Limb (tissue), 2 donors: ENCODE data around the gene STMN1.
"Not testable (repeated sequence)": the region's sequence is repeated elsewhere in the genome, so short reads cannot be mapped to it uniquely, and the experiment has no call there.

Source experiments
- DNase-seq, 2 donors: peaks; one replicate each; pipeline ENCODE4 v3.0.0-alpha.2; 2016; ENCODE audit errors: extremely low spot score in 2 of 2

STMN1 gene

DNA sequence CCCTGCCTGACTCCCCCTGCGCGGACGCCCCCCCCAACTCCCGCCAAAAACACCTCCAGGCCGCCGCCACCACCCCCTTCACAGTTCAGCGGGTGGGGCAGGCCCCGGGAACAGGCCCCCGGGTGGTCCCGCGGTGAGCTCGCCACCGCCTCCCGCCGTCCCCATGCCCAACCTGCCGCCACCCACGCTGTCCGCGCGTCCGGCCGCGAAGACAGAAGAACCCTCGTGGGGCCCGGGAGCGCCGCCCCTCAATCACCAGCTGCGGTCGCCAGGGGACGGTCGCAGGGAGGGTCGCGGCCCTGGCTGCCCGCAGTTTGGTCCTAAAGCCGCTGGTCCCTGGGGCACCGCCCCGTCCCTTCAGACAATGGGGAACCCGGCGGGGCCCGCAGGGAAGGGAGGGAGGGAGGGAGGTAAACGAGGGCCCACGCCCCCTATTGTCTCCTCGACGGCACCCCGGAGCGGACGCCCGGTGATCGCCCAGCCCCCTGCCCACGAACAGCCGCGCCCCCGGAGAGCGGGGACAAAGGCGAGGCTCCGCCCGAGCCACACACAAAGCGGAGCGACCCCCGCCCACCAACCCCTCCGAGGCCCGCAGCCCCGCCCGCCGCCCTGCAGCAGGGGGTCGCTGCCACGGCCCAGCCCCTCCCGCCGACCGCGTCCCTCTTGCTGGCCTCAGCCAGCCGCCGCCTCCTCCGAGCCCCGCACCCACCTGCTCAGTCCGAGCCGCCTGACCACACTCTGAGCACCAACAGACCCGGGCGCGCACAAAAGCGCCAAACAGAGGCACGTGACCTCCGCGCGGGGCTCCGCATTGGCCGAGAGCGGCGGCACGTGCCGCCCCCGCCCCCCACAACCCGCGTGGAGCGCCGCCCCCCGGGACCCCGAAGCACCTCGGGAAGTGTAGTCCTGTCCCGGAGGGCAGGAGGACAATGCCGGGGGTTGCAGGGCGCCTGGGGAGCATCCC, at the start of gene STMN1:
TSS of gene STMN1 (minus strand) at position 740 of the 964 bp plus-strand sequence. CDS start 1,743 bp downstream, outside the sequence.
- DNase-seq, result peak; percentile 94 to 97

DNA sequence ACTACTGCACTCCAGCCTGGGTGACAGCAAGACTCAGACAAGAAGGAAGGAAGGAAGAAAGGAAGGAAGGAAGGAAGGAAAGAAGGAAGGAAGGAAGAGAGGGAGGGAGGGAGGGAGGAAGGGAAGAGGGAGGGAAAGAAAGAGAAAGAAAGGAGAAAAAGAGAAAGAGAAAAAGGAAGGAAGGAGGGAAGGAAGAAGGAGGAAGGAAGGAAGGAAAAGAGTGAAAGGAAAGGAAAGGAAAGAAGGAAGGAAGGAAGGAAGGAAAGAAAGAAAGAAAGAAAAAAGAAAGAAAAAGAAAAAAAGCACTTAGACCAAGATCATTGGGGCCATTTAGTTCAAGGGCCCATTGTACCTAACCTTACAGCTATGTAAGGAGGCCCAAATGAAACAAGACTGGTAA, 49.3 kb upstream of the STMN1 start:
- DNase-seq, result no peak

DNA sequence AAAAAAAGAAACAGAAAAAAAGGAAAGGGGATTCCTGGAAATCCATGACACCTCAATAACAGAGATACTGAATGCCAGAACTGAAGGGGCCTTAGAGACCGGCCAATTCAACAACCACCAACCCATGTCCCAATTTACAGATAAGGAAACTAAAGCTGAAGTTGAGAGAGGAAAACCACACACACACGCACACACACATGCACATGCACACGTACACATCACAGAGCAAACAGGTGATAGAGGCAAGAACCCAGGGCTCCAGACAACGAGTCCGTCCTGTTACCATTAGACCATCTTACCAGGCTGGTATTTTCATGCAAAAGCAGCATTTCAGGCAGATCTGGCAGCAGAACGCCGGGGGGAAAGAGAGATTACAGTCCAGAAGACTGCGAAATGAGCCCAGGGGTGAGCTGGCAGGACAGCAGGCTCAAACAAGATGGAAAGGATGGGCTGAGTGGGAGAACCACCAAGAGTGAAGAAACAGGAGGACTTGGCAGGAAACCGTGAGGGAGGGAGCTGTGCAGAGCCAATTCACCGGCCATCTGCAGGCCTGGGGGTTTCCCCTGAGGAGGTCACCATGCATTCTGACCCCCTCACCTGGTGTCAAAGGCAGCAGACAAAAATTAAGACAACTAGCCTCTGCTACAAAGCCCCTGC, 48.2 kb upstream of the STMN1 start:
- no peak for DNase-seq

DNA sequence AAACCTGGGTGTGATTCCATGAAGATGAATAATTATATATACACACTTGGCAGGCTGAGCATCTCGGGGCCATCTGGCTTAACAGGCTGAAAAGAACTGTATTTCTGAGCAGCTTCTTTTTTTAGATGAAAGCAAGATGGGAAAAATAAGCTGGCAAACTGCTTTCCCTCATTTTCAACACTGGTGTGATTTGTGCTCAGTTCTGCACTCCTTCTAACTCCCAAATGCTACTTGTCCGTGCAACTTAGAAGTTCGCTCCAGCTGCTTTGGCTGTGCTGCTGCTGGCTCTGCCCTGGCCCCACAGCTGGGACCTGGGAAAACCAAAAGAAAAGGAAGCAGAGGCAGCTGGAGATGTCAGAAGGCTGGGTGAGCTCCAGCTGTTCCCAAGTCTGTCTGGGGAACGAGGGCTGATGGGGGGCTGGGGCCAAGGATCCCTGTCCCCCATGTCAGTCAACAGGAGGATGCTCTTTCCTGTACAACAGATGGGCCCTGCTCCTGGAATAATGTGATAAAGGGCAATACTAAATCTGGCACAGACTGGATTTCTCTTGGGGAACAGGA, 46.7 kb upstream of the STMN1 start:
- peak; percentile 75 to 92 for DNase-seq

DNA sequence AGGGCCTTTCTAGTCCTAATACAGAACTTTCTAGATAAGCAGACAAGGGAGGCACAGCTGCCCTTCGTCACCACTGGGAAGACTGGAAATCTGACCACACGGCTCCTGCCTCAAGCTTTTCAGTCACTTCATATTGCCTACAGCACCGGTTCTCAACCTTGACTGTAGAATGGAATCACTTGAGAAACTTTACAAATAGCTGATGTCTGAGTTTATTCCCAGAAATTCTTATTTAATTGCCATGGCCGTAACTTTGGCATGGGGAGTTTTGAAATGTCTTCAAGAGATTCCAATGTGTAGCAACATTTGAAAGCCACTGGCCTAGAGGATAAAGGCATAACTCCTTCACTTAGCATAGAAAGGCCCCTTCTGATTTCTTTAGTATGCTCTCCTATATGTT, 42.4 kb upstream of the STMN1 start:
- no peak for DNase-seq

DNA sequence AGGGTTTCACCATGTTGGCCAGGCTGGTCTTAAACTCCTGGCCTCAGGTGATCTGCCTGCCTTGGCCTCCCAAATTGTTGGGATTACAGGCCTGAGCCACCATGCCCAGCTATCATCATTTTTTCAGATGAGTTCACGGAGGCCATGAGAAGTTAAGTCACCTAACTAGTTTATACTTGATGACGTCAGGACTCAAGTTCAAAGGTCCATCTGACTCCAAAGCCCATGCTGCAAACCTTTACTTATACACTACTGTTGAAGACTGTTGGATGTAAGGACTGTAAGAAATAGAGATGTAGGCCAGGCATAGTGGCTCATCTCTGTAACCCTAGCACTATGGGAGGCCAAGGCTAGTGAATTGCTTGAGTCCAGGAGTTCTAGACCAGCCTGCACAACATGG, 40.8 kb upstream of the STMN1 start:
- DNase-seq, result no peak

DNA sequence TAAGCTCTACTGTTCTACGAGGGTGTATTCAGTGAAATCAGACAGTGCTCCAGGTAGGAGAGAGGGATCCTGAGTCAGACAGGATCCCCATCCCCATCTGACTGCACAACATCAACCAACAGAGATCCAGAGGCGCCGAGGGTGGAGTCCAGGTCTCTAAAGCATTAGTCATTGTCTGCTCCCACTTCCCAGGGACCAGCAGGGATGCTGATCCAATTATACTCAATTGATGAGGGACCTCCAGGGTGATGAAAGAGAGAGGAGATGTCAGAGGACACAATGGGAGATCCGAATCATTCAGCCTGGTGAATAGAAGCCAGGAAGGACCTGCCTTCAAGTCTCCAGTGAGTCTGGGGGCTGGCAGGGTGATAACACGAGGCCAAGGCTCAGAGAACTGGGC, 39.5 kb upstream of the STMN1 start:
- no peak for DNase-seq

DNA sequence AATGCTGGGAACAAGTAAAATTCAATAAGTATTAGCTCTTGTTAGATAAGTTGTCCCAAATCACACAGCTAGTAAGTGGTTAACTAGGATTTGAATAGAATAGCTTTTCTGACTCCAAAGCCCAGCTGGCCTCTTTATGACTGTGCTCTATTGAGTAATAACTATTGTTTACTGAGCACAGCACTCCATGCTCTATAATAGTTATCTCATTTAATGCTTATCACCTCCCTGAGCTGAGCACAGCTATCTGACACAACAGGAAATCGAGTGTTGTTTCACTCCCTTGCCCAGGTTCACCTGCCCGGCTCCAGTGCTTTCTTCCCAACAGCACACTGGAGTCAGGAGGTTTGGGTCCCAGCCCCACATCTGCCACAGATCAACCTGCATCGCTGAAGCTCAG, 38.8 kb upstream of the STMN1 start:
- no peak for DNase-seq

DNA sequence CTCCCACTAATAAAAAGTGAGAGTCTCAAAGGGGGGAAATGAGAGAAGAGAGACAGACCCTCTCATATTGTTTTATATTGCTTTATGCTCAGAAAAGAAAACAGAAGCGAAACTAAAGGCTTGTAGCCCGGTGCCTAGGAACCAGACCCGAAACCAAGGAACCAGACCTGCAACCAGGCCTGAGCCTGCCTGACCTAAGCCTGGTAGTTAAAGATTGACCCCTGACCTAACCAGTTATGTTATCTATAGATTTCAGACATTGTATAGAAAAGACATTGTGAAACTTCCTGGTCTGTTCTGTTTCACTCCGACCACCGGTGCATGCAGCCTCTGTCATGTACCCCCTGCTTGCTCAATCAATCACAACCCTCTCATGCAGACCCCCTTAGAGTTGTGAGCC, 37.3 kb upstream of the STMN1 start:
- not testable (repeated sequence) for DNase-seq

DNA sequence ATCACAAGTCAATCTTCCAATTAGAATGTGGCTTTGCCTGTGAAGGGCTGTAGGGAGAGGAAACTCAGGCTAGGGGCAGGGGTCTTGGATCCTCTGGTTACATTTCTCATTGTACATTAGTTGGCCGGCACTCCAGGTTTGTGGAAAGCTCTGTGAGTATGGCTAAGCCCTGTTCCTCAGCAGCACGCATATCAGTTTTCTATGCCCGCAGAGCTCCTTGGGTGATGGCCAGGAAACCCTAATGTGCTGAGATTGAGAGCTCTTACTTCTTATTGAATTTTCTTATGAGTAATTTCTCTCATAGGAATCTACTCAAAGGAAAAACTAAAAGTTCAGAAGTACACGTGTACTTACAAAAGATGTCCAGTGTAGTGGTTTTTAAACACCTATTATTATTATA, 30.7 kb upstream of the STMN1 start:
- DNase-seq, result peak in 1 of 2 donors; percentile 45

DNA sequence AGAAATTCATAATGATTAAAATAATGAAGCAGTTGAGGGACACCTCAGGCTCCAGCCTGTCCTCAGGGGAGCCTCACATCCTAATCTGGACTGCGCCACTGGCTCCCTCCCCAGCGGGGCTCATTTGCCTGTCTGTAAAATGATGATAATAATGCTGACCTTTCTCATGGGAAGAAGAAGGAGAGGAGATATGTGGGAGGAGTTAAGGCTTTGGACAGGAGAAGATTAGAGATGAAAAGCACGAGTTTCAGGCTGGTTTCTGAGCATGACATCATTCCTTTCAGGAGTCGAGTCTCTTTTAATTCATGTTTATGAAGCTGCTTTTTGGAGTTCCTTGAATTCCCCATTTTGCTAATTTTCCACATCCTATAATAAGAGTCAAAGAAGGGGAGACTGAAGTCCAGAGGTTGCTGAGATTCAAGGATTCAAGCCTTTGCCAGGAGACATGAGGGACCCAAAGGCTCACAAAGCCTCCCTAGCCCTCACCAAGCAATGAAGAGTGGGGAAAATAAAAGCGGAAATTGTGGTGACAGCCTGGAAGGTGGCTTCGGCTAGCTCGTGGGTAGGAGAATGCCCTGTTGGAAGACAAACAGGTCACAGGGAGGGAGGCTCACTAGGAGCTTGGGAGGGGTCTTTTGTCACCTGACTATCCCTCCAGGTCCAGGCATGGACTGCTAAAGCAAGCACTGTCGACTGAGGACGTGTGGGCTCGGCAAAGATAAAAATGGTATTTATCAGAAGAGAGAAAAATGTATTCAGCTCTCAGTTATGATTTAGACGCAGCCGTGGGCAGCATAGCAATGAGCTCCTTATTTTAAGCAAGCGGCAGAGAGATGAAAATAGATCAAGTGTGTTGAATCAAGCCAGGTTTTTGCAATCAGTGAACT, 27.5 kb upstream of the STMN1 start:
- DNase-seq, result no peak

DNA sequence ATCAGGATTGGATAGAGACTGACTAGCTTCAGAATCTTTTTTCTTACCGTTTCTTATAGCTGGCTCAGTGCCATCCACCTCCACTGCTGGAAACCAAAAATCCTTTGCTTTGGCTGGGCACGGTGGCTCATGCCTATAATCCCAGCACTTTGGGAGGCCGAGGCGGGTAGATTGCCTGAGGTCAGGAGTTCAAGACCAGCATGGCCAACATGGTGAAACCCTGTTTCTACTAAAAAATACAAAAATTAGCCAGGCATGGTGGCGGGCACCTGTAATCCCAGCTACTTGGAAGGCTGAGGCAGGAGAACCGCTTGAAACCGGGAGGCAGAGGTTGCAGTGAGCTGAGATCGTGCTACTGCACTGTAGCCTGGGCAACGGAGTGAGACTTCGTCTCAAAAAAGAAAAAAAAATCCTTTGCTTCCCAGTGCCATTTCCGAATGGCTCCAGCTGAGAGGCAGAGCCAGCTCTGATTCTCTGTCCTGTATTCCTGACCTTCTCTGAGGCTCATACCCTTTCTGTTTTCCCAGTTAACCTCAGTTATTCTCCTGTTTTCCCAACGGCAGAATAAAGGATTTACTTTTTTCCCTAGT, 26.7 kb upstream of the STMN1 start:
- not testable (repeated sequence) for DNase-seq

DNA sequence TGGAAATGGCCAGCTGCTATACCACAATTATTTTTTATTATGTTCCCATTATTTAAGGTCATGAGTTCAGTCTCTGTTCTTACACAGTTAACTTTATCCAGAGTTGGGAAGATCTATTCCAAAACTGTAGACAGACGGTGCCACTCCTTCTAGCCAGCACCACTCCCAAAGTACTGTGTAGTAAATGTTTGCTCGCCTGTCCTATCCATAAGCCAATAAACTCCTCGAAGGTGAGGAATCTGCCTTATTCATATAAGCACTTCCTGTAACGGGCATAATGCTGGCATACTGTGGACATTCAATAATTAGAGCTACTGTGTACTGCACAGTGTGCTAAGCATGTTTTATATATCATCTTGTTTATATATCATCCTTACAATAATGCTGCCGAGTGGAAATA, 26.1 kb upstream of the STMN1 start:
- no peak for DNase-seq

DNA sequence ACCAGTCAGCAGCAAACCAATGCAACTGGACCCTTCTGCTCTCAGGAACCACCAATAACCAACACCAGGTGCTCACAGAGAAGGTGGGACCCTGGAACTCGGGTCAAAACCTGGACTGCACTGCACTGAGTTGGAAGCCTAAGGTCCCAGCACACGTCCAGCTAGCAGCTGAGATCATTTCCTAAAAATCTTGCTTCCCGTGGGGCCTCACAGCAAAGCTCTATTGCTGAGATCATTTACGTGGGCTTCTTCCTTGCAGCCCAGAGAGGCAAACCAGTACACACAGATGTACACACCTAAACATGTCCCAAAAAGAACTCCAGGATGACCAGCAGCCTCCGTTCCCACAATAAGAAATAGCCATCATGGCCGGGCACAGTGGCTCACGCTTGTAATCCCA, 22.8 kb upstream of the STMN1 start:
- no peak for DNase-seq

DNA sequence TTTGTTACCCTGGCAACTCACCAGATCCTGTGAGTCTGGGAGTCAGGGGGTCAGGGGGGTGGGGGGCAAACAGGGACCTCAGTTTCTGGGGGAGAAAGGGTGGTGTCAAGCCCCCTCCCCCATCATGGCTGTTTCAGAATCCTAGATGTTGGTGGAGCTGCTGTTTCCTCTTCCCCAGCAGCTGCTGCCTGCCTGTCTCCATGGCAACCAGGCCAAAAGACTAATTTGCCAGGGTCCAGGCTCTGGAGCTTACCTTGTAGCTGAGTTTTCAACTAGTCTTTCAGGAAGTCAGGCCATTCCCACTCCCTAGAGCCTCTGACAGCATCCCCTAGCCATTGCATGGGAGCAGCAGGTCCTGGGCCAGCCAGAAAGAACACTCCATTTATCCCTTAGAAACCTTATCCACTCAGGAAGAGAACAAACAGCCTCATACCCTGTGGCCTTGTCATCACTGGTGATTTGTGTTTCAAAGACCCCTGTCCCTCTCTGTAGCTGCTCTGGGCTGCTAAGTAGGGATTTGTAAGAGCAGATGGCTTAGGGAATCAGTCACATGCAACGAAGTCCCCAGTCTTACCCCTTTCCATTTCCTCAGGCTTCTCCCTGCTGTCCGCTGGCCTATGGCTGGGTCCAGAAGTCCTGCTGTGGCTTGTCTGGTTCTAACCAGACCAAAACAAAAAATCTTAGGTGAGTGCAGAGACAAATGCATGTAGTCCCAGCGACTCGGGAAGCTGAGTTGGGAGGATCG, 21.5 kb upstream of the STMN1 start:
- DNase-seq, result peak in 1 of 2 donors; percentile 74

DNA sequence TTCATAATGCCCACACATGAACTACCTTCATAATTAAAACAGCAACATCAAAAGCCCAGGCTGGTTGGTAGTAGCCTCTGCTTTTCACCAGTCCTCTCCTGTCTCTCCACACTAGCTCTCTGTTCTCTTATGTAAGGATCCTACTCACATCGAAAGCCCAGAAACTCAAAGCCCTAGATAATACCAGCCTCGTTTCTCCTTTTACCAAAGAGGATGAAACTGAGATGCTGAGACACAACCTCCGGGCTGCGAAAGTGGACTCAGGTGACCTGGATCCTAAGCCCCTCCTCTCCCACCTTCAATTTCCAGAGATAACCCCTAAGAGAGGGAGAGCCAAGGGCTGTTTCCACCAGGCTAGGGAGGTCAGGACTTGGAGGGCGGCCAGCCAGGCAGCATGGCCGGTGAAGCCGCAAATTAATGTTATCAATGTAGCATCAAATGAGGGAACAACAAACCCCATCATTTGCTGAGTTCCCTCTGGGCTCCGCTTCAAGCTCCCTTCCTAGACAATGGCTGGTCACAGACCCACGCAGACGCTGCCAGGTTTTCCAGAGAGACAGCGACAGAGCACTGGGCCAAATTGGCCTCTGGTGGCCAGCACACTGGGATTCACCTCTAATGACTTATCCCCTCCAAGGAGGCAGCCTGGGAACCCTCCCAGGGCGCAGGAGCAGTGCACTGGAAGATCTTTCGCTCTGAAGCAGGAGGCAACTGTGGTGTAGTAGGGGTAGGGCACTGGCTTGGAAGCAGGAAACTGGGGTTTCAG, 20.7 kb upstream of the STMN1 start:
- DNase-seq, result no peak

DNA sequence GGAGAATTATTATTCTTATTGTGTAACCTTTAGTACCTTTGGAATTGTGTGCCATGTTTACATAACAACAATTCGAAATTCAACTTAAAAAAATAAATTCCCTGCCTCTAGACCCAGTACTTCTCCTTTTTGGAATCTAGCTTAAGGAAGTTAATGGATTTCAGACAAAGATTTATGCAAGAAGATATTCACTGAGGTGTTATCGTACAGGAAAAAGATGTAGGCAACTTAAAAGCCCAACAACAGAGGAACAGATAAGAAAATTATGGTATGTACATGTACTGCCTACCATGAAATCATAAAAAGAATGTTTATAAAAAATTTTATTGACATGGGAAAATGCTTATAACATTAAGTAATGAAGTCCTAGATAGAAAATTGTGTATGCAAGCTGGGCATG, 18.2 kb upstream of the STMN1 start:
- no peak for DNase-seq

DNA sequence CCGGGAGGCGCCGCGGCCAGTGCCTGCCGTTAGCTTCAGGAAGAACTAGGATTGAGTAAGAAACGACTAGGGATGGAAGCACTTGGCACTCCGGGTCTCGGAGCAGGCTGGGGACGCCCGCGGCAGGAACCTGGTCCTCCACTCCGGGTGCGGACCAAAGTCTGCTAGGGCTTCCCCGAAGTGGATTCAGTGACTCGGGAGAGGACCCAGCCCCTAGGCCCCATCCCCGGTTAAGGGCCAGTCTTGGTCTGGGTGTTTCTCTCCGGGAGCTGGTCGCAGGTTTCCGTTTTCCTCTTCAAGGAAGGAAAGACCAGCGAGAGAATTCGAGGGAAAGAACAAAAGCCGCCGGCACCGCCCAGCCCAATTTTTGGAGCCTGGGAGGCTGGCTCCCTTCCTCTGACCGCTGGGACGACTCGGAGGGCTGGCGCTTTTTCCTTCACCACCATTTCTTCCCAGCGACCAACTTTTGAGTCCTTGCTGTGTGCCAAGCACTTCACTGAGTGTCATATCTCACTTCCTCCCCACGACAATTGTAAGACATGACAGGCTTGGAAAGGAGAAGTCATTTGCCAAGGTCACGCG, 16.8 kb upstream of the STMN1 start:
- DNase-seq, result no peak
